ENCODE measurements around the gene ADGRL4. TPM values are rescaled to one million over a fixed set of nuclear protein-coding genes. Genes with fewer than 3 reads are reported as not detected.
"Not testable (repeated sequence)": the region's sequence is repeated elsewhere in the genome, so short reads cannot be mapped to it uniquely, and the experiment has no call there.

ADGRL4 gene
- total and polyA plus RNA-seq, 11 donors = 9.0 to 41.1 (median 17.7) TPM

- no peak for DNase-seq
- WGBS, 4 donors = 78 to 87% (median 82%) methylated on average over 2 of the region's 2 CpGs
- H3K4me1 ChIP-seq = peaks cover 0 to 4% (median 0%) of the 10 kb centered on the region in 12 donors
- TF ChIP-seq CTCF (IDR thresholded peaks at IDR 0.05) (no peak), POLR2A (IDR thresholded peaks at IDR 0.05) (no peak)
- no peak for ATAC-seq
- H3K36me3 ChIP-seq = no peaks in the 10 kb centered on the region
- intact Hi-C loops (cut with DNase I) = no loop called here
- no peaks in the 10 kb centered on the region for H3K27me3 ChIP-seq
- no peak overlapping the region for H3K4me3 ChIP-seq
- H3K9me3 ChIP-seq = peaks cover 0 to 5% (median 0%) of the 10 kb centered on the region in 12 donors
- H3K27ac ChIP-seq = no peak overlapping the region
Measured at GRCh38 chr1:78987042-78987441, 19.5 kb downstream of the ADGRL4 start.

- TF ChIP-seq CTCF (IDR thresholded peaks at IDR 0.05) (no peak), POLR2A (IDR thresholded peaks at IDR 0.05) (no peak)
- WGBS, 4 donors = 52 to 64% (median 60%) methylated on average over 3 of the region's 3 CpGs
- H3K36me3 ChIP-seq = no peaks in the 10 kb centered on the region
- H3K27ac ChIP-seq = no peak overlapping the region
- H3K27me3 ChIP-seq = no peaks in the 10 kb centered on the region
- H3K4me3 ChIP-seq = no peak overlapping the region
- H3K9me3 ChIP-seq = peaks cover 0 to 1% (median 0%) of the 10 kb centered on the region in 12 donors
- H3K4me1 ChIP-seq = peaks cover 0 to 4% (median 0%) of the 10 kb centered on the region in 12 donors
- ATAC-seq (no peak), DNase-seq (no peak)
- intact Hi-C loops (cut with DNase I) = no loop called here
Measured at GRCh38 chr1:78980511-78980910, 26.0 kb downstream of the ADGRL4 start.

GRCh38 chr1:78972723-78973122 is 33.8 kb downstream of the ADGRL4 start:
- no peaks in the 10 kb centered on the region for H3K27me3 ChIP-seq
- intact Hi-C loops (cut with DNase I) = no loop called here
- 79 to 94% (median 90%) methylated on average over 2 of the region's 2 CpGs for WGBS, 4 donors
- ATAC-seq (no peak), DNase-seq (no peak)
- TF ChIP-seq POLR2A (IDR thresholded peaks at IDR 0.05) = no peak
- no peak for TF ChIP-seq CTCF (IDR thresholded peaks at IDR 0.05)
- H3K4me3 ChIP-seq = no peak overlapping the region
- H3K36me3 ChIP-seq = no peaks in the 10 kb centered on the region
- no peaks in the 10 kb centered on the region for H3K4me1 ChIP-seq
- H3K27ac ChIP-seq = no peak overlapping the region
- peaks cover 0 to 9% (median under 1%) of the 10 kb centered on the region in 12 donors for H3K9me3 ChIP-seq

GRCh38 chr1:78967091-78967490 is 39.4 kb downstream of the ADGRL4 start:
- intact Hi-C loops (cut with DNase I); ATAC-seq; DNase-seq: not testable (repeated sequence)

GRCh38 chr1:78958711-78959110 is 47.8 kb downstream of the ADGRL4 start:
- DNase-seq = no peak
- H3K9me3 ChIP-seq = peaks cover 0 to 11% (median 0%) of the 10 kb centered on the region in 12 donors
- no peaks in the 10 kb centered on the region for H3K27me3 ChIP-seq
- no peaks in the 10 kb centered on the region for H3K4me1 ChIP-seq
- no peak for TF ChIP-seq CTCF (IDR thresholded peaks at IDR 0.05)
- no peak for TF ChIP-seq POLR2A (IDR thresholded peaks at IDR 0.05)
- no peaks in the 10 kb centered on the region for H3K36me3 ChIP-seq
- intact Hi-C loops (cut with DNase I) = no loop called here
- no peak overlapping the region for H3K4me3 ChIP-seq
- WGBS, 4 donors = 27 to 38% (median 34%) methylated on average over 2 of the region's 2 CpGs
- ATAC-seq = no peak
- H3K27ac ChIP-seq = no peak overlapping the region

More at GRCh38 chr1:78967091-78967490, 39.4 kb downstream of the ADGRL4 start:
- not testable (repeated sequence) for H3K4me1 ChIP-seq, H3K4me3 ChIP-seq, H3K27me3 ChIP-seq, H3K36me3 ChIP-seq, H3K27ac ChIP-seq
- peaks cover 0 to 32% (median 17%) of the 10 kb centered on the region in 12 donors for H3K9me3 ChIP-seq
